ENCODE results near the gene AP1M2.
"Not testable (repeated sequence)": the region's sequence is repeated elsewhere in the genome, so short reads cannot be mapped to it uniquely, and the experiment has no call there.

GRCh38 chr19:10526887-10527286, 60.2 kb downstream of the AP1M2 start:
- not testable (repeated sequence) for TF ChIP-seq IRF2 (CRISPR knock-in tag; IDR thresholded peaks at IDR 0.05; ENCODE audit: borderline replicate concordance, low read depth); CTCF (IDR thresholded peaks at IDR 0.05); MLX (CRISPR knock-in tag; IDR thresholded peaks at IDR 0.05); JUN (CRISPR knock-in tag; IDR thresholded peaks at IDR 0.05); GABPB1 (CRISPR knock-in tag; IDR thresholded peaks at IDR 0.05); TCF7 (CRISPR knock-in tag; IDR thresholded peaks at IDR 0.05; ENCODE audit: low read depth)

Data from WTC11 (cell line).